HCT116 (cell line): Measurements from ENCODE around the gene SLC22A12.

Source experiments
- CTCF ChIP-seq, 3 experiments: fragments of 200-600 bp in 1 of 3; sonication (generic) in 1 of 3; IDR thresholded peaks in 2 of 3; conservative IDR thresholded peaks in 1 of 3; 2 replicates each; pipeline ENCODE4 v1.5.1; 2012 to 2017; ENCODE audit warnings: low read depth in 2 of 3, low read length in 2 of 3, antibody characterized with exemption in 1 of 3, borderline replicate concordance in 1 of 3, control low read depth in 1 of 3, mild to moderate bottlenecking in 1 of 3, mixed read lengths in 1 of 3, mixed run types in 1 of 3, moderate library complexity in 1 of 3; ENCODE audit not compliant: insufficient read depth in 1 of 3
- EZH2 ChIP-seq: fragments of 200-600 bp; sonication (generic); IDR thresholded peaks from 2 replicates; pipeline ENCODE4 v1.6.1; 2017; ENCODE audit warnings: antibody characterized with exemption, mixed run types
- REST ChIP-seq: IDR thresholded peaks from 2 replicates; pipeline ENCODE4 v1.6.1; 2012; ENCODE audit warnings: low read depth
- ZFX ChIP-seq: fragments of 450-650 bp; IDR thresholded peaks from 2 replicates; pipeline ENCODE4 v1.6.1; 2017
- ZNF274 ChIP-seq: fragments of 200-500 bp; sonication (Bioruptor generic); IDR thresholded peaks from 2 replicates; pipeline ENCODE4 v1.6.1; 2014; ENCODE audit warnings: mild to moderate bottlenecking, low read depth, low read length, inconsistent platforms

DNA sequence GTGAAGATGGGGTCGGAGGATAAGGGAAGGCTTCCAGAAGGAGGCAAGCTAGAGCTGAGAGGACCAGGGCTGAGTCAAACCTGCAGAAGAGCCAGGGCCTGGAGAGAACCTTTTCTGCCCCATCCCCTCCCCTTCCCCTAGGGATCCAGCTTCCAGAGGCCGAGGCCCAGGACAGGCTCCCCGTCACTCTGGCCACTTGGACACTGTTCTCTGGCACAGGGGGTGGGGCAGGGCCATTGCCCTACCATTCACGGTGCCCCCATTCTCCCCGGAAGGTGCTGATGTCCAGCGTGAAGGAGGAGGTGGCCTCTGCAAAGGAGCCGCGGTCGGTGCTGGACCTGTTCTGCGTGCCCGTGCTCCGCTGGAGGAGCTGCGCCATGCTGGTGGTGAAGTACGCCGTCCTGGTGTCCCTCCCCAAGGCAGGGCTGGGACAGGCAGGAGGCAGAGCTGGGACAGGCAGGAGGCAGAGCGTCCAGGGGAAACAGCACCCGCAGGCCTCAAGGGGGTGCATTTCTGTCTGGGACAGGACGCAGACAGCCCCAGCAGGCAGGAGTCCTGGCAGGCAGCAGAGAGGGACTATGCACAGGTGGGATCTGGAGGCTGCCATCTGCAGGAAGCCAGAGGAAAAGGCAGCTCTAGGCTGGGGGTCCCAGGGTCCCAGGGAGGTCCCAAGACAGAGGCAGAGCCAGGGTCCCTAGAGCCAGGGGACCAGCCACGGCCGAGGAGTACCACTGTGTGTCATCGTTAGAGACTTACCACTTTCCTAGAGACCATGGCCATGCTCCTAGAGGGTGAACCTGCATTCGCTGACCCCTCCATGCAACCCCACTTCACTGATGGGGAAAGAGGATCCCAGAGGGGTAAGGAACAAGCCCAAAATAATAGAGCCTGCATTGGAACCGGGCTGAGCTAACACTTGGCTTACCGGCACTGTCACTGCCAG lies 25.8 kb upstream of the SLC22A12 start:
- TF ChIP-seq ZFX (no peak), CTCF (IDR thresholded peaks at IDR 0.05 in 2 of 3, conservative IDR thresholded peaks at IDR 0.05 in 1 of 3; ENCODE audit: borderline replicate concordance in 1 of 3, insufficient read depth in 1 of 3, low read depth in 2 of 3, low read length in 2 of 3) (peak in 2 of 3 experiments; percentile 30 to 37; a peak in 4 of 6 replicates), REST (no peak), ZNF274 (no peak), EZH2 (no peak)
